Measurements from ENCODE around the gene SGF29.

SGF29 gene

DNA sequence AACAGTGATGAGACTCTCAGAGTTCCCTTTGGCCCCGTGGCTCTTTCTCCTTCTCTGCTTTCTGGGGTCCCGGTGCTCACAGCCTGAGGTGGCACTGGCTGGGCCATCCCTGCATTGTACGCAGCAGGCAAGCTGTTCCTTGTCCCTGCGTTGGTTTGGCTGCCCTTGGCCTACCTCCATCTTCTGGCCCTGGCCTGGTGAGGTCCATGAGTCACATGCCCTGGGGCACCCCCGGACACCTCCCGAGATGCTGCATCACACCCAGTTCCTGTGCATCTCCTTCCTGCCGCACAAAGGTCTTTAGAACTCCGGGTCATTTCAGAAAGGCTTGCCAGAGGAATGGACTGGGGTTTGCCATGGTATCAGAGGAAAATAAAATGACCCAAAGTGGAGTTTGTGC lies 33.7 kb downstream of the SGF29 start:
- TF ChIP-seq, protein P1, sequence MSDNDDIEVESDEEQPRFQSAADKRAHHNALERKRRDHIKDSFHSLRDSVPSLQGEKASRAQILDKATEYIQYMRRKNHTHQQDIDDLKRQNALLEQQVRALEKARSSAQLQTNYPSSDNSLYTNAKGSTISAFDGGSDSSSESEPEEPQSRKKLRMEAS (IDR thresholded peaks at IDR 0.05; ENCODE audit: low read depth, low read length), result no peak
- no peak overlapping the region for H3K4me3 ChIP-seq (ENCODE audit: low read depth, low read length)
- DNase-seq (ENCODE audit: low read depth), result no peak

DNA sequence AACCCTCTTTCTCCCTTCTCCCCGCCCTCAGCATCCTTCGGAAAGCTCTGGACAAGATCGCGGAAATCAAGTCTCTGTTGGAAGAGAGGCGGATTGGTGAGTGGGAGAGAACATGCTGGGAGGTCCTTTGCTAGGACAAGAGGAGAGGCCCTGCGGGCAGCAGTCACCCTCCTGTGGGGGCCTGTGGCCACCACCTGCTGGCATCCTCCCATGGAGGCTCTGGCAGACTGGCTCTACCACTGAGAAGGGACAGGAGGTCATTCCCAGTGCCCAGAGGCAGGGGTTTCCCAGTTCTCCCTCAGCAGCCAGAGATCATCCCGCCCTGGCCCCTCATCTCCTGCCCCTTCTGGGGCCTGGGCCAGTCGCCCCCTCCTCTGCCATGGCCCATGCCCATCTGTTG lies 35.3 kb downstream of the SGF29 start:
- TF ChIP-seq, protein P1 (IDR thresholded peaks at IDR 0.05; ENCODE audit: low read depth, low read length), result no peak
- TF ChIP-seq, protein P2, sequence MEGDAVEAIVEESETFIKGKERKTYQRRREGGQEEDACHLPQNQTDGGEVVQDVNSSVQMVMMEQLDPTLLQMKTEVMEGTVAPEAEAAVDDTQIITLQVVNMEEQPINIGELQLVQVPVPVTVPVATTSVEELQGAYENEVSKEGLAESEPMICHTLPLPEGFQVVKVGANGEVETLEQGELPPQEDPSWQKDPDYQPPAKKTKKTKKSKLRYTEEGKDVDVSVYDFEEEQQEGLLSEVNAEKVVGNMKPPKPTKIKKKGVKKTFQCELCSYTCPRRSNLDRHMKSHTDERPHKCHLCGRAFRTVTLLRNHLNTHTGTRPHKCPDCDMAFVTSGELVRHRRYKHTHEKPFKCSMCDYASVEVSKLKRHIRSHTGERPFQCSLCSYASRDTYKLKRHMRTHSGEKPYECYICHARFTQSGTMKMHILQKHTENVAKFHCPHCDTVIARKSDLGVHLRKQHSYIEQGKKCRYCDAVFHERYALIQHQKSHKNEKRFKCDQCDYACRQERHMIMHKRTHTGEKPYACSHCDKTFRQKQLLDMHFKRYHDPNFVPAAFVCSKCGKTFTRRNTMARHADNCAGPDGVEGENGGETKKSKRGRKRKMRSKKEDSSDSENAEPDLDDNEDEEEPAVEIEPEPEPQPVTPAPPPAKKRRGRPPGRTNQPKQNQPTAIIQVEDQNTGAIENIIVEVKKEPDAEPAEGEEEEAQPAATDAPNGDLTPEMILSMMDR (IDR thresholded peaks at IDR 0.05; ENCODE audit: low read depth, low read length), result no peak
- TF ChIP-seq POLR2A (IDR thresholded peaks at IDR 0.05; ENCODE audit: extremely low read depth, insufficient read length) (no peak), MYC (IDR thresholded peaks at IDR 0.05; ENCODE audit: low read depth, low read length) (no peak)
- no peak for DNase-seq (ENCODE audit: low read depth)
- no peak overlapping the region for H3K4me3 ChIP-seq (ENCODE audit: low read depth, low read length)

DNA sequence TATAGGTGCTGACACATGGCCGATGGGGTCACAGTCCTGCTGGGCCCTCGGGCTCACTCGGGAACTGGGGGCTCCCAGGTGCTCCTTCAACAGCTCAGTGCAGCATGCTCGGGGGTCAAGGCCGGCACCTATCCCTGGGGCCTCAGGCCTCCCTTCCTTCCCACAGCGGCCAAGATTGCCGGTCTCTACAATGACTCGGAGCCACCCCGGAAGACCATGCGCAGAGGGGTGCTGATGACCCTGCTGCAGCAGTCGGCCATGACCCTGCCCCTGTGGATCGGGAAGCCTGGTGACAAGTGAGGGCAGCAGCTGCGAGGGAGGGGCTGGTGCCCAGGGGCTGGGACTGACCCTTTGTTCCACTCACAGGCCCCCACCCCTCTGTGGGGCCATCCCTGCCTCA lies 36.2 kb downstream of the SGF29 start:
- H3K4me3 ChIP-seq (ENCODE audit: low read depth, low read length), result no peak overlapping the region
- DNase-seq (ENCODE audit: low read depth), result no peak
- TF ChIP-seq, protein P1 (IDR thresholded peaks at IDR 0.05; ENCODE audit: low read depth, low read length), result no peak
- TF ChIP-seq POLR2A (IDR thresholded peaks at IDR 0.05; ENCODE audit: extremely low read depth, insufficient read length) (no peak), MYC (IDR thresholded peaks at IDR 0.05; ENCODE audit: low read depth, low read length) (no peak)
- TF ChIP-seq, protein P2 (IDR thresholded peaks at IDR 0.05; ENCODE audit: low read depth, low read length), result no peak

DNA sequence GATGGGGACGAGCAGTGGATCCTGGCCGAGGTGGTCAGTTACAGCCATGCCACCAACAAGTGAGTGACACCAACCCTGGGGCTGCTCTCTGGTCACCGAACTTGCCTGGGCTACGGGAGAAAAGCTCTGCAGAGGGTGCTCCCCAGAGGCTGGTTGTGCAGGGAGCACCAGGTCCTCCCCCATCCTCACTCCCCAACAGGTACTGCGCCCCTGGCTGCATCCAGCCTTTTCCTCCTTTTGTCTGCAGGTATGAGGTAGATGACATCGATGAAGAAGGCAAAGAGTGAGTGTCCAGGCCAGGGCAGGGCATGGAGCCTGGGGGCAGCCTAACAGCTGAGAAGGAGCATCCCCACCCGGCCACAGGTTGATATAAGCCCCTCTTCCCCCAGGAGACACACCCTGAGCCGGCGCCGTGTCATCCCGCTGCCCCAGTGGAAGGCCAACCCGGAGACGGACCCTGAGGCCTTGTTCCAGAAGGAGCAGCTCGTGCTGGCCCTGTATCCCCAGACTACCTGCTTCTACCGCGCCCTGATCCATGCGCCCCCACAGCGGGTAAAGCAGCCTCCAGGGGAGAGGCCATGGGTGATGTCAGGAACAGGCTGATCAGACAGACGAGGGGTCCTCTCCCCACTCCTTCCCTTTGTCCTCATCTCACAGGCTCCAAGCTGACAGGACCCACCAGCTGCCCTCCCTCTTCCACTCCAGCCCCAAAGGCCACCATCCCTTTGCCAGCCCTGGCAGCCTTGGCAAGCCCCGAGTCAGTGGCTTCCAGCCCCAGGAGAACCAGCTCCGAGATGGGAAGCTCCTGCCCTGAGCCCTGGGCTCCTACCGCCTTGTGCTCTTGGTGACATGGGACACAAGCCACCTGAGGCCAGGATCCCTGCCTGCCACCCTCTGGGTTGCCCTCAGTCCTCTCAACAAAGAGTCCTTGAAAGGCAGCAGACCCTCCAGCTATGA lies 36.9 kb downstream of the SGF29 start:
- no peak for DNase-seq (ENCODE audit: low read depth)
- no peak overlapping the region for H3K4me3 ChIP-seq (ENCODE audit: low read depth, low read length)
- no peak for TF ChIP-seq MYC (IDR thresholded peaks at IDR 0.05; ENCODE audit: low read depth, low read length)
- TF ChIP-seq POLR2A (IDR thresholded peaks at IDR 0.05; ENCODE audit: extremely low read depth, insufficient read length), result no peak
- TF ChIP-seq, protein P1 (IDR thresholded peaks at IDR 0.05; ENCODE audit: low read depth, low read length), result no peak
- TF ChIP-seq, protein P2 (IDR thresholded peaks at IDR 0.05; ENCODE audit: low read depth, low read length), result no peak

DNA sequence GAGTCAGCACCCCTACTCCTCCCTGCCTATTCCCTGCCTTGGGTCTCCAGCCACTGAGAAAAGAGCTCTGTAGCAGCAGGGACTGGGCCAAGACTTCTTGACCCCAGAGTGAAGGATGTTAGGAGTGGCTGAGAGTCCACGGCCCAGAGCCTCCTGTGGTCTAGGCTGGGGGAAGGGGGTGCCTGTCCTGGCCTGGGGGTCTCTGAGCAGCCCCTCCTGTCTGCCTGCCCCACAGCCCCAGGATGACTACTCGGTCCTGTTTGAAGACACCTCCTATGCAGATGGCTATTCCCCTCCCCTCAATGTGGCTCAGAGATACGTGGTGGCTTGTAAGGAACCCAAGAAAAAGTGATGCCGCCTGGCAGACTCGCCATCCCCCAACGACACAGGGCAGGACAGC lies 37.6 kb downstream of the SGF29 start:
- no peak for TF ChIP-seq MYC (IDR thresholded peaks at IDR 0.05; ENCODE audit: low read depth, low read length)
- H3K4me3 ChIP-seq (ENCODE audit: low read depth, low read length), result no peak overlapping the region
- DNase-seq (ENCODE audit: low read depth), result no peak

DNA sequence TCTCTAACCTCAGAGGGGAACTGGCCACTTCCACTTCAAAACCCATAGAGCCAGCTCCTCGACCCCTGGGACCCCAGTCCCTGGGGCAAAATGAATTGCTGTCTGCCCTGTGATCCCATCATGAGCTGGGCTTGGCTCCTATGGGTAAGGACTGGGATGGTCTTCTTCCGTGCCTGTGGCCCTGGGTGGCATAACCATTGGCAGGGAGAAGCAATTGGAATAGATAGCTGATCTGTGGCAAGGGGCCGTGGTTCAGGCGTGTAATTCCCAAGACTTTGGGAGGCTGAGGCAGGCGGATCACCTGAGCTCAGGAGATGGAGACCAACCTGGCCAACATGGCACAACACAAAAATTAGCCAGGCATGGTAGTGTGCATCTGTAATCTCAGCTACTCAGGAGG lies 38.8 kb downstream of the SGF29 start:
- TF ChIP-seq, protein P2 (IDR thresholded peaks at IDR 0.05; ENCODE audit: low read depth, low read length), result no peak
- TF ChIP-seq POLR2A (IDR thresholded peaks at IDR 0.05; ENCODE audit: extremely low read depth, insufficient read length), result no peak
- TF ChIP-seq MYC (IDR thresholded peaks at IDR 0.05; ENCODE audit: low read depth, low read length), result no peak
- TF ChIP-seq, protein P1 (IDR thresholded peaks at IDR 0.05; ENCODE audit: low read depth, low read length), result no peak
- no peak overlapping the region for H3K4me3 ChIP-seq (ENCODE audit: low read depth, low read length)
- no peak for DNase-seq (ENCODE audit: low read depth)

Data from NB4 (cell line).